Measurements from ENCODE around the gene ZBTB20.

ZBTB20 gene

DNA sequence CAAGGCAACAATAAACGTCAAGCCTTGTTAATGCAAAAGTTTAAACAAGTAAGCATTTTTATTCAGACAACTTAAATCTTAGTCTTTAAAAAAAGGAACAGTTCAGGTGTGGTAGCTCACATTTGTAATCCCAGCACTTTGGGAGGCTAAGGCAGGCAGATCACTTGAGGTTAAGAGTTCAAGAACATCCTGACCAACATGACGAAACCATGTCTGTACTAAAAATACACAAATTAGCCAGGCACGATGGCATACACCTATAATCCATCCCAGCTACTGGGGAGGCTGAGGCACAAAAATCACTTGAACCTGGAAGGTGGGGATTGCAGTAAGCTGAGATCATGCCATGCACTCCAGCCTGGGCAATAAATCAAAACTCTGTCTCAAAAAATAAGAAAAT is 19.9 kb downstream of the ZBTB20 start:
- ATAC-seq, result no peak
- TF ChIP-seq ZNF8 (CRISPR knock-in tag; IDR thresholded peaks at IDR 0.05) (no peak), TOX (CRISPR knock-in tag; IDR thresholded peaks at IDR 0.05; ENCODE audit: borderline replicate concordance) (no peak), SNAI2 (CRISPR knock-in tag; IDR thresholded peaks at IDR 0.05) (no peak), ZNF70 (CRISPR knock-in tag; IDR thresholded peaks at IDR 0.05) (no peak), CSRNP3 (CRISPR knock-in tag; IDR thresholded peaks at IDR 0.05) (no peak), ZNF565 (CRISPR knock-in tag; conservative IDR thresholded peaks at IDR 0.05; ENCODE audit: low read depth) (no peak), RARB (CRISPR knock-in tag; IDR thresholded peaks at IDR 0.05) (no peak), BACH2 (CRISPR knock-in tag; IDR thresholded peaks at IDR 0.05; ENCODE audit: borderline replicate concordance) (no peak), TCF4 (CRISPR knock-in tag; IDR thresholded peaks at IDR 0.05; ENCODE audit: borderline replicate concordance) (no peak), ZFP3 (CRISPR knock-in tag; IDR thresholded peaks at IDR 0.05) (no peak), ISL1 (CRISPR knock-in tag; IDR thresholded peaks at IDR 0.05) (no peak), ARNTL (CRISPR knock-in tag; IDR thresholded peaks at IDR 0.05; ENCODE audit: borderline replicate concordance, low read depth) (no peak), PPARA (CRISPR knock-in tag; IDR thresholded peaks at IDR 0.05; ENCODE audit: borderline replicate concordance) (no peak)
- TF ChIP-seq, protein P1, sequence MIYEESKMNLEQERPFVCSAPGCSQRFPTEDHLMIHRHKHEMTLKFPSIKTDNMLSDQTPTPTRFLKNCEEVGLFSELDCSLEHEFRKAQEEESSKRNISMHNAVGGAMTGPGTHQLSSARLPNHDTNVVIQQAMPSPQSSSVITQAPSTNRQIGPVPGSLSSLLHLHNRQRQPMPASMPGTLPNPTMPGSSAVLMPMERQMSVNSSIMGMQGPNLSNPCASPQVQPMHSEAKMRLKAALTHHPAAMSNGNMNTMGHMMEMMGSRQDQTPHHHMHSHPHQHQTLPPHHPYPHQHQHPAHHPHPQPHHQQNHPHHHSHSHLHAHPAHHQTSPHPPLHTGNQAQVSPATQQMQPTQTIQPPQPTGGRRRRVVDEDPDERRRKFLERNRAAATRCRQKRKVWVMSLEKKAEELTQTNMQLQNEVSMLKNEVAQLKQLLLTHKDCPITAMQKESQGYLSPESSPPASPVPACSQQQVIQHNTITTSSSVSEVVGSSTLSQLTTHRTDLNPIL (CRISPR knock-in tag; IDR thresholded peaks at IDR 0.05; ENCODE audit: low read depth), result no peak
- TF ChIP-seq, protein P2, sequence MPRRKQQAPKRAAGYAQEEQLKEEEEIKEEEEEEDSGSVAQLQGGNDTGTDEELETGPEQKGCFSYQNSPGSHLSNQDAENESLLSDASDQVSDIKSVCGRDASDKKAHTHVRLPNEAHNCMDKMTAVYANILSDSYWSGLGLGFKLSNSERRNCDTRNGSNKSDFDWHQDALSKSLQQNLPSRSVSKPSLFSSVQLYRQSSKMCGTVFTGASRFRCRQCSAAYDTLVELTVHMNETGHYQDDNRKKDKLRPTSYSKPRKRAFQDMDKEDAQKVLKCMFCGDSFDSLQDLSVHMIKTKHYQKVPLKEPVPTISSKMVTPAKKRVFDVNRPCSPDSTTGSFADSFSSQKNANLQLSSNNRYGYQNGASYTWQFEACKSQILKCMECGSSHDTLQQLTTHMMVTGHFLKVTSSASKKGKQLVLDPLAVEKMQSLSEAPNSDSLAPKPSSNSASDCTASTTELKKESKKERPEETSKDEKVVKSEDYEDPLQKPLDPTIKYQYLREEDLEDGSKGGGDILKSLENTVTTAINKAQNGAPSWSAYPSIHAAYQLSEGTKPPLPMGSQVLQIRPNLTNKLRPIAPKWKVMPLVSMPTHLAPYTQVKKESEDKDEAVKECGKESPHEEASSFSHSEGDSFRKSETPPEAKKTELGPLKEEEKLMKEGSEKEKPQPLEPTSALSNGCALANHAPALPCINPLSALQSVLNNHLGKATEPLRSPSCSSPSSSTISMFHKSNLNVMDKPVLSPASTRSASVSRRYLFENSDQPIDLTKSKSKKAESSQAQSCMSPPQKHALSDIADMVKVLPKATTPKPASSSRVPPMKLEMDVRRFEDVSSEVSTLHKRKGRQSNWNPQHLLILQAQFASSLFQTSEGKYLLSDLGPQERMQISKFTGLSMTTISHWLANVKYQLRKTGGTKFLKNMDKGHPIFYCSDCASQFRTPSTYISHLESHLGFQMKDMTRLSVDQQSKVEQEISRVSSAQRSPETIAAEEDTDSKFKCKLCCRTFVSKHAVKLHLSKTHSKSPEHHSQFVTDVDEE (CRISPR knock-in tag; IDR thresholded peaks at IDR 0.05), result no peak

GRCh38 chr3:115120597-115120996 is 26.5 kb downstream of the ZBTB20 start:
- no peak for ATAC-seq
- TF ChIP-seq GLIS3 (CRISPR knock-in tag; IDR thresholded peaks at IDR 0.05) (no peak), ZFP3 (CRISPR knock-in tag; IDR thresholded peaks at IDR 0.05) (no peak), BACH2 (CRISPR knock-in tag; IDR thresholded peaks at IDR 0.05; ENCODE audit: borderline replicate concordance) (no peak), ZNF565 (CRISPR knock-in tag; conservative IDR thresholded peaks at IDR 0.05; ENCODE audit: low read depth) (no peak), RARB (CRISPR knock-in tag; IDR thresholded peaks at IDR 0.05) (no peak), ARNTL (CRISPR knock-in tag; IDR thresholded peaks at IDR 0.05; ENCODE audit: borderline replicate concordance, low read depth) (no peak), ZC3H10 (CRISPR knock-in tag; IDR thresholded peaks at IDR 0.05) (no peak), ISL1 (CRISPR knock-in tag; IDR thresholded peaks at IDR 0.05) (no peak), TCF4 (CRISPR knock-in tag; IDR thresholded peaks at IDR 0.05; ENCODE audit: borderline replicate concordance) (no peak), CSRNP3 (CRISPR knock-in tag; IDR thresholded peaks at IDR 0.05) (no peak)
- TF ChIP-seq, protein P3, sequence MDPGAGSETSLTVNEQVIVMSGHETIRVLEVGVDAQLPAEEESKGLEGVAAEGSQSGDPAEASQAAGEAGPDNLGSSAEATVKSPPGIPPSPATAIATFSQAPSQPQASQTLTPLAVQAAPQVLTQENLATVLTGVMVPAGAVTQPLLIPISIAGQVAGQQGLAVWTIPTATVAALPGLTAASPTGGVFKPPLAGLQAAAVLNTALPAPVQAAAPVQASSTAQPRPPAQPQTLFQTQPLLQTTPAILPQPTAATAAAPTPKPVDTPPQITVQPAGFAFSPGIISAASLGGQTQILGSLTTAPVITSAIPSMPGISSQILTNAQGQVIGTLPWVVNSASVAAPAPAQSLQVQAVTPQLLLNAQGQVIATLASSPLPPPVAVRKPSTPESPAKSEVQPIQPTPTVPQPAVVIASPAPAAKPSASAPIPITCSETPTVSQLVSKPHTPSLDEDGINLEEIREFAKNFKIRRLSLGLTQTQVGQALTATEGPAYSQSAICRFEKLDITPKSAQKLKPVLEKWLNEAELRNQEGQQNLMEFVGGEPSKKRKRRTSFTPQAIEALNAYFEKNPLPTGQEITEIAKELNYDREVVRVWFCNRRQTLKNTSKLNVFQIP (CRISPR knock-in tag; IDR thresholded peaks at IDR 0.05; ENCODE audit: borderline replicate concordance, low read depth), result no peak

DNA sequence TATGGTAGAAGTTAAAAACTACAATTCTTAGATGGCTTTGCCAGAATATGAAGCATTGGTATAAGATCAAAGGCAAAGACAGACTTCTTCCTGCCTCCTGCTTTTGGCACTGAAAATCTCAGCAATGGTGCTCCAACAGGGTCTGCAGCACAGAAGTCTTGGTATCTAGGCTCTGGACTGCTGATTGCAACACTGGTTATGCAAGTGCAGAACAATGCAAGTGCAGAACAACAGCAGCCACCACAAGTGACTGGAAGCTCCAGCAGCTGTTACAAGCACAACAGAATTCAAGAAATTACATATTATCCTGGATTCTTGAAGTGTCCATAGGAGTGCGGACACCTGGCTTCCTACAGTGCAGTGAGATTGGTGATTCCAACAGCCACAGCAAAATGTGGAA is 33.7 kb downstream of the ZBTB20 start:
- ATAC-seq, result no peak
- TF ChIP-seq ZC3H10 (CRISPR knock-in tag; IDR thresholded peaks at IDR 0.05) (no peak), ZFP3 (CRISPR knock-in tag; IDR thresholded peaks at IDR 0.05) (no peak), OSR1 (CRISPR knock-in tag; IDR thresholded peaks at IDR 0.05) (no peak), BACH2 (CRISPR knock-in tag; IDR thresholded peaks at IDR 0.05; ENCODE audit: borderline replicate concordance) (no peak), ISL1 (CRISPR knock-in tag; IDR thresholded peaks at IDR 0.05) (no peak), ZNF70 (CRISPR knock-in tag; IDR thresholded peaks at IDR 0.05) (no peak), CSDC2 (CRISPR knock-in tag; IDR thresholded peaks at IDR 0.05) (no peak), GLIS3 (CRISPR knock-in tag; IDR thresholded peaks at IDR 0.05) (no peak), ZNF565 (CRISPR knock-in tag; conservative IDR thresholded peaks at IDR 0.05; ENCODE audit: low read depth) (no peak), SNAI2 (CRISPR knock-in tag; IDR thresholded peaks at IDR 0.05) (no peak)
- TF ChIP-seq, protein P2 (CRISPR knock-in tag; IDR thresholded peaks at IDR 0.05), result no peak
- TF ChIP-seq, protein P4, sequence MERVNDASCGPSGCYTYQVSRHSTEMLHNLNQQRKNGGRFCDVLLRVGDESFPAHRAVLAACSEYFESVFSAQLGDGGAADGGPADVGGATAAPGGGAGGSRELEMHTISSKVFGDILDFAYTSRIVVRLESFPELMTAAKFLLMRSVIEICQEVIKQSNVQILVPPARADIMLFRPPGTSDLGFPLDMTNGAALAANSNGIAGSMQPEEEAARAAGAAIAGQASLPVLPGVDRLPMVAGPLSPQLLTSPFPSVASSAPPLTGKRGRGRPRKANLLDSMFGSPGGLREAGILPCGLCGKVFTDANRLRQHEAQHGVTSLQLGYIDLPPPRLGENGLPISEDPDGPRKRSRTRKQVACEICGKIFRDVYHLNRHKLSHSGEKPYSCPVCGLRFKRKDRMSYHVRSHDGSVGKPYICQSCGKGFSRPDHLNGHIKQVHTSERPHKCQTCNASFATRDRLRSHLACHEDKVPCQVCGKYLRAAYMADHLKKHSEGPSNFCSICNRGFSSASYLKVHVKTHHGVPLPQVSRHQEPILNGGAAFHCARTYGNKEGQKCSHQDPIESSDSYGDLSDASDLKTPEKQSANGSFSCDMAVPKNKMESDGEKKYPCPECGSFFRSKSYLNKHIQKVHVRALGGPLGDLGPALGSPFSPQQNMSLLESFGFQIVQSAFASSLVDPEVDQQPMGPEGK (CRISPR knock-in tag; IDR thresholded peaks at IDR 0.05; ENCODE audit: borderline replicate concordance), result no peak
- TF ChIP-seq, protein P1 (CRISPR knock-in tag; IDR thresholded peaks at IDR 0.05; ENCODE audit: low read depth), result no peak

Measured in SK-N-SH treated with all-trans-retinoic acid at 6 μM for 48 hours (cell line).